Endothelial cell of umbilical vein (primary cell): ENCODE measurements around the gene KIF1B. TPM values are rescaled to one million over a fixed set of nuclear protein-coding genes. Genes with fewer than 3 reads are reported as not detected.

Experiments used
- BruUV-seq: library from RNA; stranded (reverse); fragments of 400-500 nt; replicated peaks from 2 replicates; lab custom pipeline; 2021; lab: Mats Ljungman, UMichigan
- CTCF ChIA-PET: fragments of 300-600, 350-600 bp; sonication (Branson Sonifier 250); formaldehyde crosslinking; loops from one replicate; lab custom pipeline; 2021; ENCODE audit warnings: antibody characterized with exemption, inconsistent platforms; lab: Charles Lee
- POLR2A ChIA-PET: fragments of 300-600, 350-600 bp; sonication (Branson Sonifier 250); formaldehyde crosslinking; loops from one replicate; lab custom pipeline; 2021; ENCODE audit warnings: antibody characterized with exemption, inconsistent platforms; lab: Charles Lee
- DNase-seq: peaks from one replicate; pipeline ENCODE4 v3.0.0-alpha.2; 2011; ENCODE audit warnings: low read depth, low spot score
- FAIRE-seq: peaks from 2 replicates; lab custom pipeline; 2011; peaks lifted over from hg19 to GRCh38; lab: Jason Lieb, UNC
- H2AFZ ChIP-seq: 2 replicates; pipeline ENCODE4 v1.6.0; 2012; ENCODE audit warnings: low read depth, low read length, control low read depth, inconsistent platforms
- H3K27ac ChIP-seq: 2 replicates; pipeline ENCODE4 v1.5.1; 2011; ENCODE audit warnings: low read depth, mild to moderate bottlenecking, control low read depth, low read length, moderate library complexity; ENCODE audit not compliant: insufficient read depth
- H3K27me3 ChIP-seq, 2 experiments: 2 replicates each; pipeline versions ENCODE4 v1.6.0 to v1.6.1; 2011; ENCODE audit warnings: low read length in 2 of 2, mixed read lengths in 1 of 2; ENCODE audit not compliant: control insufficient read depth in 2 of 2, insufficient read depth in 2 of 2
- H3K36me3 ChIP-seq, 2 experiments: 2 replicates in 1 of 2; 3 replicates in 1 of 2; pipeline ENCODE4 v1.5.1; 2011; ENCODE audit warnings: low read length in 2 of 2, mild to moderate bottlenecking in 1 of 2, moderate library complexity in 1 of 2; ENCODE audit not compliant: control insufficient read depth in 2 of 2, insufficient read depth in 2 of 2; ENCODE audit errors: extremely low read depth in 1 of 2
- H3K4me1 ChIP-seq: 3 replicates; pipeline ENCODE4 v1.5.1; 2011; ENCODE audit warnings: mild to moderate bottlenecking, low read length; ENCODE audit not compliant: control insufficient read depth, insufficient read depth; ENCODE audit errors: extremely low read depth
- H3K4me2 ChIP-seq: 2 replicates; pipeline ENCODE4 v1.6.1; 2011; ENCODE audit warnings: low read length, control low read depth, mixed read lengths; ENCODE audit not compliant: insufficient read depth
- H3K4me3 ChIP-seq, 3 experiments: fragments of 200-600 bp in 1 of 3; sonication (generic), shearing (Covaris generic) in 1 of 3; replicated peaks in 1 of 3; 2 replicates each; pipeline ENCODE4 v1.5.1; 2011 to 2016; ENCODE audit warnings: control low read depth in 3 of 3, low read length in 3 of 3, mild to moderate bottlenecking in 2 of 3, inconsistent platforms in 1 of 3, low read depth in 1 of 3, moderate library complexity in 1 of 3; ENCODE audit not compliant: insufficient read depth in 1 of 3
- H3K79me2 ChIP-seq: 2 replicates; pipeline ENCODE4 v1.6.0; 2012; ENCODE audit warnings: low read length, inconsistent platforms; ENCODE audit not compliant: control insufficient read depth, insufficient read depth
- H3K9ac ChIP-seq: replicated peaks from 2 replicates; pipeline ENCODE3; 2011; ENCODE audit warnings: low read length, control low read depth; ENCODE audit not compliant: insufficient read depth; ENCODE audit errors: extremely low read depth
- H3K9me1 ChIP-seq: replicated peaks from 3 replicates; pipeline ENCODE4 v1.6.0; 2011; ENCODE audit warnings: mild to moderate bottlenecking, low read length; ENCODE audit not compliant: control insufficient read depth, insufficient read depth; ENCODE audit errors: extremely low read depth
- H3K9me3 ChIP-seq: replicated peaks from 2 replicates; pipeline ENCODE4 v1.5.1; 2012; ENCODE audit warnings: low read length, inconsistent platforms; ENCODE audit not compliant: control insufficient read depth, insufficient read depth
- H4K20me1 ChIP-seq: replicated peaks from 2 replicates; pipeline ENCODE3; 2011; ENCODE audit warnings: mild to moderate bottlenecking, low read length; ENCODE audit not compliant: control insufficient read depth, insufficient read depth; ENCODE audit errors: extremely low read depth
- FOS ChIP-seq: IDR thresholded peaks from 2 replicates; pipeline ENCODE4 v1.6.1; 2011; ENCODE audit warnings: mild to moderate bottlenecking, low read length, moderate library complexity, borderline replicate concordance; ENCODE audit not compliant: insufficient read depth
- GATA2 ChIP-seq: IDR thresholded peaks from 2 replicates; pipeline ENCODE4 v1.7.0; 2011; ENCODE audit warnings: low read depth, mild to moderate bottlenecking, moderate library complexity, mixed read lengths, low read length; ENCODE audit not compliant: insufficient read length, insufficient read depth
- JUN ChIP-seq: IDR thresholded peaks from 2 replicates; pipeline ENCODE4 v1.6.1; 2011; ENCODE audit warnings: borderline replicate concordance, low read depth; ENCODE audit not compliant: insufficient read length, insufficient read depth
- MYC ChIP-seq: IDR thresholded peaks from one replicate; pipeline ENCODE4 v1.6.1; 2011; ENCODE audit warnings: mild to moderate bottlenecking, low read depth, low read length
- POLR2A ChIP-seq: IDR thresholded peaks from 2 replicates; pipeline ENCODE4 v1.6.1; 2012; ENCODE audit warnings: low read depth, mild to moderate bottlenecking, control low read depth, low read length
- POLR2AphosphoS5 ChIP-seq: IDR thresholded peaks from 2 replicates; pipeline ENCODE4 v1.6.1; 2012; ENCODE audit warnings: low read depth, mild to moderate bottlenecking, control low read depth, low read length, moderate library complexity; ENCODE audit not compliant: insufficient read depth
- dilution Hi-C: fragments of 300-500 bp; cut with MboI; formaldehyde crosslinking; loops from one replicate; pipeline ENCODE4 v1.15.0; 2019; ENCODE audit warnings: low sequenced_read_pairs; ENCODE audit not compliant: extremely low pct_ligation_motif_present
- intact Hi-C: fragments of 100-400 bp; cut with micrococcal nuclease; formaldehyde crosslinking; loops from one replicate; pipeline ENCODE4 v1.10.0; 2022
- polyA plus RNA-seq, 4 experiments: library from polyadenylated mRNA; depleted of rRNA in 3 of 4; stranded (reverse) in 3 of 4; unstranded in 1 of 4; fragments of >200 nt; gene quantifications; 2 replicates each; pipeline versions ENCODE4 v1.2.1 to v1.2.3, GENCODE V29; 2011 to 2012; ENCODE audit warnings: missing spikeins in 1 of 4
- total RNA-seq: library from RNA; stranded (reverse); gene quantifications from 2 replicates; pipeline ENCODE4 v1.2.3, GENCODE V29; 2021
- TF ChIP-seq, protein P1 (sequence below): IDR thresholded peaks from 2 replicates; pipeline ENCODE4 v1.6.1; 2011; ENCODE audit not compliant: insufficient read depth, insufficient read length
- TF ChIP-seq, protein P2 (sequence below), 2 donors: IDR thresholded peaks; 1 replicate in 1 of 2; 2 replicates in 1 of 2; pipeline ENCODE4 v1.5.1; 2011; ENCODE audit warnings: low read length in 2 of 2, mild to moderate bottlenecking in 2 of 2, moderate library complexity in 2 of 2, control low read depth in 1 of 2, inconsistent platforms in 1 of 2, low read depth in 1 of 2; ENCODE audit not compliant: insufficient read depth in 1 of 2; ENCODE audit errors: extremely low read depth in 1 of 2

KIF1B gene
- total and polyA plus RNA-seq, 2 donors (not counting 3 experiments of a cell fraction or from before 2014, with no cell fraction given) = 14.8 to 58.6 TPM

DNA sequence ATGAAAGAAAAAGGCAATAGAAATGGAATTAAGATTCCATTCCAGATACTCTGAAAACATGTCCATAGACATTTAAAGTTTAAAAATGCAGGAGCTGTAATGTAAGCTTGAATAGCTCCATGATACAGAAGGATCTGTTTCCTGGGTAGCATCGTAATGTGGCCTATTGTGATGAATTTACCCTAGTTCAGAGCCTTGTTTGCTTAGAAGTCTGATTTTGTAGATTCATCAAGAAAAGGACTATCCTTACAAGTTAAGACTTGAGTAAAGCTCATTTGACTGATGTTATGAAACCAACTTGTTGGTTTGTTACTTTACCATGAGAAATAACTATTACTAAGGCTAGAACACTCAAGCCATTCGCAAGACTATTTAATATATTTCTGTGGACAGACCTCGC lies 55.5 kb downstream of the KIF1B start:
- H3K27ac ChIP-seq = no peak overlapping the region
- H2AFZ ChIP-seq = no peak overlapping the region
- ChIA-PET POLR2A (interaction anchor here (0.7 kb wide), 1 partner anchor 56 kb away, joined by 3 read pairs; the partner anchor contains the start of gene KIF1B), CTCF (interaction anchor here (0.8 to 2.0 kb wide), 7 partner anchors 10 to 56 kb away, joined by 3 to 12 read pairs (median 5); partner anchors contain the start of gene KIF1B)
- peaks cover 2% of the 10 kb centered on the region for H4K20me1 ChIP-seq
- no peak overlapping the region for H3K4me3 ChIP-seq
- H3K36me3 ChIP-seq = peaks cover 2 to 11% of the 10 kb centered on the region in 2 experiments
- no peak for DNase-seq
- TF ChIP-seq POLR2AphosphoS5 (no peak), FOS (no peak), JUN (no peak), POLR2A (no peak), MYC (no peak), GATA2 (no peak)
- TF ChIP-seq, protein P1, sequence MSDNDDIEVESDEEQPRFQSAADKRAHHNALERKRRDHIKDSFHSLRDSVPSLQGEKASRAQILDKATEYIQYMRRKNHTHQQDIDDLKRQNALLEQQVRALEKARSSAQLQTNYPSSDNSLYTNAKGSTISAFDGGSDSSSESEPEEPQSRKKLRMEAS = no peak
- TF ChIP-seq, protein P2, sequence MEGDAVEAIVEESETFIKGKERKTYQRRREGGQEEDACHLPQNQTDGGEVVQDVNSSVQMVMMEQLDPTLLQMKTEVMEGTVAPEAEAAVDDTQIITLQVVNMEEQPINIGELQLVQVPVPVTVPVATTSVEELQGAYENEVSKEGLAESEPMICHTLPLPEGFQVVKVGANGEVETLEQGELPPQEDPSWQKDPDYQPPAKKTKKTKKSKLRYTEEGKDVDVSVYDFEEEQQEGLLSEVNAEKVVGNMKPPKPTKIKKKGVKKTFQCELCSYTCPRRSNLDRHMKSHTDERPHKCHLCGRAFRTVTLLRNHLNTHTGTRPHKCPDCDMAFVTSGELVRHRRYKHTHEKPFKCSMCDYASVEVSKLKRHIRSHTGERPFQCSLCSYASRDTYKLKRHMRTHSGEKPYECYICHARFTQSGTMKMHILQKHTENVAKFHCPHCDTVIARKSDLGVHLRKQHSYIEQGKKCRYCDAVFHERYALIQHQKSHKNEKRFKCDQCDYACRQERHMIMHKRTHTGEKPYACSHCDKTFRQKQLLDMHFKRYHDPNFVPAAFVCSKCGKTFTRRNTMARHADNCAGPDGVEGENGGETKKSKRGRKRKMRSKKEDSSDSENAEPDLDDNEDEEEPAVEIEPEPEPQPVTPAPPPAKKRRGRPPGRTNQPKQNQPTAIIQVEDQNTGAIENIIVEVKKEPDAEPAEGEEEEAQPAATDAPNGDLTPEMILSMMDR (IDR thresholded peaks at IDR 0.05; ENCODE audit: extremely low read depth in 1 of 2, insufficient read depth in 1 of 2, low read depth in 1 of 2, low read length in 2 of 2) = no peak
- H3K4me2 ChIP-seq = no peak overlapping the region
- intact Hi-C loops = no loop called here
- no peaks in the 10 kb centered on the region for H3K4me1 ChIP-seq
- no peaks in the 10 kb centered on the region for H3K27me3 ChIP-seq
- H3K9me3 ChIP-seq = no peaks in the 10 kb centered on the region
- FAIRE-seq = no peak
- H3K9me1 ChIP-seq = no peaks in the 10 kb centered on the region
- dilution Hi-C loops = no loop called here
- no TSS peak for BruUV-seq
- H3K9ac ChIP-seq = no peak overlapping the region
- no peaks in the 10 kb centered on the region for H3K79me2 ChIP-seq
